ENCODE results near the gene HDAC11.

HDAC11 gene

GRCh38 chr3:13545952-13546454 lies 65.9 kb downstream of the HDAC11 start:
- H3K27ac Mint-ChIP-seq, result no peak overlapping the region
- H3K36me3 Mint-ChIP-seq, result no peaks in the 10 kb centered on the region
- H3K9me3 Mint-ChIP-seq, result no peaks in the 10 kb centered on the region
- H3K27me3 Mint-ChIP-seq, result peaks cover 16% of the 10 kb centered on the region
- no peak overlapping the region for H3K4me3 Mint-ChIP-seq
- H3K4me1 Mint-ChIP-seq, result peaks cover 25% of the 10 kb centered on the region

GRCh38 chr3:13546667-13547171 lies 66.6 kb downstream of the HDAC11 start:
- Mint-ChIP-seq H3K4me1 (peaks cover 25% of the 10 kb centered on the region), H3K9me3 (no peaks in the 10 kb centered on the region), H3K4me3 (no peak overlapping the region), H3K27me3 (peaks cover 16% of the 10 kb centered on the region), H3K27ac (no peak overlapping the region), H3K36me3 (no peaks in the 10 kb centered on the region)

DNA sequence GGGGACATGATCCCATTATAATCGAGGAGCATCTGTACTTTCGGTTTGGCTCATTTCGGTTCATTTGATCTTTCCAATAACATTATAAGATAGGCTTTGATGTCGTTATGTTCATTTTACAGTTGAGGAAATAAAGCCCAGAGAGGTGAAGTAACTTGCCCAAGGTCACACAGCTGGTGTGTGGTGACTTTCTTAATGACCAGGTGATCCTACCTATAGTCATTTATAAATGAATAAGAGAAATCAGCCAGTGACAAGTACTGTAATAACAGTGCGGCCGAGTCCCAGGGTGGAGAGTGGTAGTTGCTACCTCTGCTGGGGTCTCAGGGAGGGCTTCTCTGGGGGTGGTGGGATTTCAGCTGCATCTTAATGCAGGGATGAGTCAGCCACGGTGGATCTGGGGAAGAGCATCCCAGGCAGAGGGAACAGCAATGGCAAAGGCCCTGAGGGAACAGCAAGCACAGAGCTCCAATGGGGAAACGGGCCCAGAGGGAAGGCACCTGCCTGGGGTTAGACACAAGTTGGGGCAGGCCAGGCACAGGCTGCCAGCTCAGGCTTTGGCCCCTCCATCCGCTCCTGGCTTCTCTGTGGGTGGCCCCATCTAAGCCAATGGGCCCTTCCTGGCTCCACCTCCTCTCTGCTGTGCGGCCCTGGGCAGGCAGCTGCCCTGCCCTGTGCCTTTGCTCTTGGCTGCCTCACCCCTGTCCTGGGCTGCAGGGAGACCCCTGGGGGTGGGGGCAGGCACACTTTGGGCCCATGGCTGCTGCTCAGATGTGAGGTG lies 67.7 kb downstream of the HDAC11 start:
- no peaks in the 10 kb centered on the region for H3K36me3 Mint-ChIP-seq
- peaks cover 25% of the 10 kb centered on the region for H3K4me1 Mint-ChIP-seq
- H3K9me3 Mint-ChIP-seq, result no peaks in the 10 kb centered on the region
- no peak overlapping the region for H3K27ac Mint-ChIP-seq
- H3K27me3 Mint-ChIP-seq, result peaks cover 21% of the 10 kb centered on the region
- peak overlapping the region; percentile 74 for H3K4me3 Mint-ChIP-seq

- Mint-ChIP-seq H3K4me1 (peaks cover 25% of the 10 kb centered on the region), H3K27me3 (peaks cover 21% of the 10 kb centered on the region), H3K4me3 (peak within 1 kb of the TSS; percentile 75), H3K27ac (no peak within 1 kb of the TSS), H3K36me3 (no peaks in the 10 kb centered on the region), H3K9me3 (no peaks in the 10 kb centered on the region)
Observed at GRCh38 chr3:13548696-13549622, 68.9 kb downstream of the HDAC11 start, which contains the start of gene FBLN2. Gene FBLN2, plus strand, starts transcription at chr3:13549125. Its CDS starts 21,231 bp downstream, at chr3:13570356.

- Mint-ChIP-seq H3K9me3 (no peaks in the 10 kb centered on the region), H3K36me3 (no peaks in the 10 kb centered on the region), H3K27me3 (peaks cover 24% of the 10 kb centered on the region), H3K27ac (no peak overlapping the region), H3K4me3 (peak overlapping the region; percentile 75), H3K4me1 (peaks cover 18% of the 10 kb centered on the region)
Observed at GRCh38 chr3:13549623-13550422, 69.7 kb downstream of the HDAC11 start.

DNA sequence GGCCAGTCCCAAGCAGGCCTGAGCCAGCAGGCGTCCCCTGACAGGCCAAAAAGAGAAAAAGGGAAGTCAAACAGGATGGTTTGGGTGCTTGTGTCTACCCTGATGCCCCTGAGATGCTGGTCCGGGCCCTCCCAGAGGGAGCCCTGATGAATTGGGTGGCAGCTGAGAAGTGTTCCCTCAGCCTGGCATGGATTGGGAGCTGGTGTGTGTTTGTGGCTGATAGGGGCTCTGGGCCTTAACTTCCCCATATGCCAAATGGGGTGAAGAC lies 70.3 kb downstream of the HDAC11 start:
- Mint-ChIP-seq H3K27ac (no peak overlapping the region), H3K36me3 (no peaks in the 10 kb centered on the region), H3K4me1 (peaks cover 12% of the 10 kb centered on the region), H3K27me3 (peaks cover 21% of the 10 kb centered on the region), H3K9me3 (no peaks in the 10 kb centered on the region), H3K4me3 (no peak overlapping the region)

DNA sequence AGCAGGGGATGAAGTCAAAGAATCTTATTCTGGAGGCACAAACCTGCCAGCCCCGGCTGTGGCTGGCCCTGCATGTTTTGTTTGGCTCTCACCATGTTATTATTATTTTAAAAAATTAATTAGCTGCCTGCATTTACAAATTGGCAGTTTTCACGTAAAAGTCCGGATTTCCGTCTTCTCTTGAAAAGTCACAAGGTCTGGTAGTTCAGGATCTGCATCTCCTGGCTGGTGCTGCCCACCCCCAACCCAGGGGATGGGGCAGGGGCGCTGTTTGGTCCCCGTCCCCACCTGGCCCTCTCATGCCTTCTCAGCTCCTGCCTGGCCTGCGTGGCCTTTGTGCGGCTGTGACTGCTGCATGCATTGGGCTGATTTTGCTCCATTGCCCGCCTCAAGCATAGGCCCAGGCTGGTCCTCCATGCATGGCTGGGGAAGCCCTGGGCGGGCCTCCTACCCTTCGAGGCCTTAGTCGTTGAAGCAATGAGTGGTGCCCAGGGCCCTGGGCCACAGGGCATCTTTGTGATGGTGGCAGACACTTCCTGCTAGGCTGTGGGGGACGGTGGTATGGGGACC lies 70.8 kb downstream of the HDAC11 start:
- H3K4me1 Mint-ChIP-seq, result peaks cover 10% of the 10 kb centered on the region
- H3K4me3 Mint-ChIP-seq, result peak overlapping the region; percentile 44
- no peak overlapping the region for H3K27ac Mint-ChIP-seq
- H3K27me3 Mint-ChIP-seq, result peaks cover 21% of the 10 kb centered on the region
- no peaks in the 10 kb centered on the region for H3K36me3 Mint-ChIP-seq
- H3K9me3 Mint-ChIP-seq, result no peaks in the 10 kb centered on the region

GRCh38 chr3:13552857-13553652 lies 72.9 kb downstream of the HDAC11 start:
- Mint-ChIP-seq H3K4me1 (peaks cover 9% of the 10 kb centered on the region), H3K9me3 (no peaks in the 10 kb centered on the region), H3K27me3 (peaks cover 20% of the 10 kb centered on the region), H3K27ac (no peak overlapping the region), H3K36me3 (no peaks in the 10 kb centered on the region), H3K4me3 (no peak overlapping the region)

- no peak overlapping the region for H3K4me3 Mint-ChIP-seq
- H3K9me3 Mint-ChIP-seq, result no peaks in the 10 kb centered on the region
- H3K27me3 Mint-ChIP-seq, result peaks cover 16% of the 10 kb centered on the region
- H3K4me1 Mint-ChIP-seq, result peaks cover 5% of the 10 kb centered on the region
- H3K36me3 Mint-ChIP-seq, result no peaks in the 10 kb centered on the region
- H3K27ac Mint-ChIP-seq, result no peak overlapping the region
Observed at GRCh38 chr3:13553686-13554085, 73.6 kb downstream of the HDAC11 start.

- Mint-ChIP-seq H3K4me1 (no peaks in the 10 kb centered on the region), H3K27ac (no peak overlapping the region), H3K9me3 (no peaks in the 10 kb centered on the region), H3K27me3 (peaks cover 8% of the 10 kb centered on the region), H3K4me3 (no peak overlapping the region), H3K36me3 (no peaks in the 10 kb centered on the region)
Observed at GRCh38 chr3:13555753-13556152, 75.6 kb downstream of the HDAC11 start.
